Panc1 (cell line): ENCODE results near the gene RUNX1. TPM values are rescaled to one million over a fixed set of nuclear protein-coding genes. Genes with fewer than 3 reads are reported as not detected.

Experiments used
- ATAC-seq: fragments of 200-7000 bp; cut with Tn5 transposase; 2 replicates; pipeline ENCODE4 v1.9.1; 2020; ENCODE audit warnings: mild to moderate bottlenecking, moderate library complexity
- BruUV-seq: library from RNA; stranded (reverse); fragments of 400-500 nt; replicated peaks from 2 replicates; lab custom pipeline; 2021; lab: Mats Ljungman, UMichigan
- CTCF ChIA-PET: fragments of 300-600 bp; sonication (Branson Sonifier 250); formaldehyde crosslinking; loops from one replicate; lab custom pipeline; 2022; ENCODE audit warnings: antibody characterized with exemption; lab: Charles Lee
- POLR2A ChIA-PET: fragments of 300-600 bp; sonication (Branson Sonifier 250); formaldehyde crosslinking; loops from one replicate; lab custom pipeline; 2022; ENCODE audit warnings: antibody characterized with exemption; lab: Charles Lee
- DNase-seq: peaks from one replicate; pipeline ENCODE4 v3.0.0-alpha.2; 2010; ENCODE audit warnings: low read depth, low spot score
- H3K27ac ChIP-seq: 2 replicates; pipeline ENCODE4 v1.5.1; 2011; ENCODE audit warnings: mild to moderate bottlenecking, low read length, inconsistent platforms
- H3K27me3 ChIP-seq: fragments of 200-500 bp; sonication (Bioruptor generic); 2 replicates; pipeline ENCODE4 v1.6.0; 2014; ENCODE audit warnings: low read length, inconsistent platforms; ENCODE audit not compliant: control insufficient read depth, insufficient read depth
- H3K36me3 ChIP-seq: fragments of 200-500 bp; sonication (Bioruptor generic); 2 replicates; pipeline ENCODE4 v1.5.1; 2014; ENCODE audit warnings: inconsistent platforms, mild to moderate bottlenecking, low read length, moderate library complexity; ENCODE audit not compliant: control insufficient read depth, insufficient read depth
- H3K4me1 ChIP-seq: 2 replicates; pipeline ENCODE4 v1.5.1; 2011; ENCODE audit warnings: inconsistent platforms, mild to moderate bottlenecking, low read length, moderate library complexity; ENCODE audit not compliant: control insufficient read depth, insufficient read depth
- H3K4me3 ChIP-seq, 2 experiments: 2 replicates each; pipeline ENCODE4 v1.5.1; 2011 to 2012; ENCODE audit warnings: low read depth in 2 of 2, low read length in 2 of 2, mild to moderate bottlenecking in 2 of 2, inconsistent platforms in 1 of 2, moderate library complexity in 1 of 2
- H3K9me3 ChIP-seq: fragments of 200-500 bp; sonication (Bioruptor generic); 2 replicates; pipeline ENCODE4 v1.5.1; 2014; ENCODE audit warnings: low read depth, mild to moderate bottlenecking, inconsistent platforms, low read length, moderate library complexity; ENCODE audit not compliant: control insufficient read depth, insufficient read depth
- POLR2AphosphoS5 ChIP-seq: IDR thresholded peaks from 2 replicates; pipeline ENCODE4 v1.6.1; 2012; ENCODE audit warnings: mild to moderate bottlenecking, low read depth, low read length, moderate library complexity
- REST ChIP-seq, 2 experiments: IDR thresholded peaks; 2 replicates each; pipeline ENCODE4 v1.6.1; 2011 to 2012; ENCODE audit warnings: low read depth in 2 of 2, control low read depth in 1 of 2, low read length in 1 of 2, mild to moderate bottlenecking in 1 of 2, moderate library complexity in 1 of 2; ENCODE audit not compliant: insufficient read depth in 1 of 2
- SIN3A ChIP-seq: IDR thresholded peaks from 2 replicates; pipeline ENCODE4 v1.6.1; 2012; ENCODE audit warnings: low read depth, mild to moderate bottlenecking, low read length, moderate library complexity, borderline replicate concordance; ENCODE audit not compliant: insufficient read depth
- TCF7L2 ChIP-seq: IDR thresholded peaks from 2 replicates; pipeline ENCODE4 v1.6.1; 2011; ENCODE audit warnings: mild to moderate bottlenecking, low read depth, low read length, inconsistent platforms
- in situ Hi-C: cut with HindIII; loops from 2 replicates; pipeline ENCODE4 v1.10.0; 2016; ENCODE audit warnings: low sequenced_read_pairs, low pct_unique_long_range_greater_than_20kb
- intact Hi-C: fragments of 100-400 bp; cut with micrococcal nuclease; formaldehyde crosslinking; loops from one replicate; pipeline ENCODE4 v1.10.0; 2022; ENCODE audit not compliant: unreplicated experiment
- total RNA-seq: library from RNA; stranded (reverse); gene quantifications from one replicate; pipeline ENCODE4 v1.2.1, GENCODE V29; 2021; ENCODE audit not compliant: unreplicated experiment
- TF ChIP-seq, protein P1 (sequence below): fragments of 450-650 bp; IDR thresholded peaks from 2 replicates; pipeline ENCODE4 v1.5.1; 2017; ENCODE audit warnings: mild to moderate bottlenecking

The RUNX1 gene
- total RNA-seq, 1 experiment from 2014 or later: 22.4 TPM

DNA sequence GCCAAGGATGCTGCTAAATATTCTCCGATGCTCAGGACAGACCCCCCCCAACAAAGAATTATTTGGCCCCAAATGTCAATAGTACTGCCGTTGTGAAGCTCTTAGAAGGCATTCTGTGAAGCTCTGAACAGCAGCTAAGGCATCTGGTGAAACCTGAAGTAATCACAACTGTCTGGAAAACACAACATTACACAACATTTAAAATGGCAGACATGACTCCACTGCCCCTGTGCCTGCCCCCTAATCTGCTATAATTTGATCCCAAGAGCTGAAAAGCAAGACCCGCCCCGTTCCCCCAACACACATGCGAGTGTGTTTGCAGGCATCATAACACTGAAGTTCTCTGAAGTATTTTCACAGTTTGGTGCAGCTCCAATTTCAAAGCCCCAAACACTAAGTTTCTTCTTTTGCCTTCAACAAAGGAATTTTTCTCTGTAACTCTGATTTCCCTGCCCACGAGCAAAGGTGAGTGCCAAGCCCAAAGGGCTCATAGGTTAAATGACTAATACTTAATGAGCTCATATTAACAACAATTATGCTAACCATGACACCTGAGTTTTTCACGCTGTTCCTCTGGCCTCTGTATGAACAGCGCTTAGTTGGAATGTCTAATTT, 251.1 kb downstream of the RUNX1 start:
- POLR2A ChIA-PET: no interaction called here
- Histone ChIP-seq H3K4me3 (no peak overlapping the region), H3K27ac (no peak overlapping the region), H3K27me3 (no peaks in the 10 kb centered on the region), H3K36me3 (no peaks in the 10 kb centered on the region; the same call in 1 of the 2 replicates), H3K4me1 (no peaks in the 10 kb centered on the region), H3K9me3 (no peaks in the 10 kb centered on the region)
- TF ChIP-seq SIN3A (no peak), POLR2AphosphoS5 (no peak), REST (IDR thresholded peaks at IDR 0.05; ENCODE audit: insufficient read depth in 1 of 2, low read depth in 2 of 2, low read length in 1 of 2) (no peak), TCF7L2 (no peak)
- TF ChIP-seq, protein P1, sequence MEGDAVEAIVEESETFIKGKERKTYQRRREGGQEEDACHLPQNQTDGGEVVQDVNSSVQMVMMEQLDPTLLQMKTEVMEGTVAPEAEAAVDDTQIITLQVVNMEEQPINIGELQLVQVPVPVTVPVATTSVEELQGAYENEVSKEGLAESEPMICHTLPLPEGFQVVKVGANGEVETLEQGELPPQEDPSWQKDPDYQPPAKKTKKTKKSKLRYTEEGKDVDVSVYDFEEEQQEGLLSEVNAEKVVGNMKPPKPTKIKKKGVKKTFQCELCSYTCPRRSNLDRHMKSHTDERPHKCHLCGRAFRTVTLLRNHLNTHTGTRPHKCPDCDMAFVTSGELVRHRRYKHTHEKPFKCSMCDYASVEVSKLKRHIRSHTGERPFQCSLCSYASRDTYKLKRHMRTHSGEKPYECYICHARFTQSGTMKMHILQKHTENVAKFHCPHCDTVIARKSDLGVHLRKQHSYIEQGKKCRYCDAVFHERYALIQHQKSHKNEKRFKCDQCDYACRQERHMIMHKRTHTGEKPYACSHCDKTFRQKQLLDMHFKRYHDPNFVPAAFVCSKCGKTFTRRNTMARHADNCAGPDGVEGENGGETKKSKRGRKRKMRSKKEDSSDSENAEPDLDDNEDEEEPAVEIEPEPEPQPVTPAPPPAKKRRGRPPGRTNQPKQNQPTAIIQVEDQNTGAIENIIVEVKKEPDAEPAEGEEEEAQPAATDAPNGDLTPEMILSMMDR: no peak
- no peak for DNase-seq
- no TSS peak for BruUV-seq
- in situ Hi-C loops: no loop called here
- ATAC-seq: no peak
- intact Hi-C loops: no loop called here
- CTCF ChIA-PET: no interaction called here

- in situ Hi-C loops (no loop called here), intact Hi-C loops (no loop called here)
- ATAC-seq (no peak), DNase-seq (no peak)
- Histone ChIP-seq H3K27ac (no peak overlapping the region), H3K36me3 (no peaks in the 10 kb centered on the region; the same call in 1 of the 2 replicates), H3K4me1 (no peaks in the 10 kb centered on the region), H3K27me3 (no peaks in the 10 kb centered on the region), H3K9me3 (no peaks in the 10 kb centered on the region), H3K4me3 (no peak overlapping the region)
- no peak for TF ChIP-seq SIN3A
- TF ChIP-seq REST (IDR thresholded peaks at IDR 0.05; ENCODE audit: insufficient read depth in 1 of 2, low read depth in 2 of 2, low read length in 1 of 2): no peak
- TF ChIP-seq POLR2AphosphoS5: no peak
- TF ChIP-seq, protein P1: no peak
- no peak for TF ChIP-seq TCF7L2
- ChIA-PET POLR2A (no interaction called here), CTCF (no interaction called here)
- BruUV-seq: no TSS peak
These were observed 251.9 kb downstream of the RUNX1 start for GRCh38 chr21:34797201-34797525.
